GM18858 (cell line): Measurements from ENCODE around the gene RBL1.
"Not testable (repeated sequence)": the region's sequence is repeated elsewhere in the genome, so short reads cannot be mapped to it uniquely, and the experiment has no call there.

Source experiments
- ATAC-seq: cut with Tn5 transposase; IDR thresholded peaks from one replicate; pipeline ENCODE4 v1.9.1; 2021; ENCODE audit not compliant: unreplicated experiment

The RBL1 gene

DNA sequence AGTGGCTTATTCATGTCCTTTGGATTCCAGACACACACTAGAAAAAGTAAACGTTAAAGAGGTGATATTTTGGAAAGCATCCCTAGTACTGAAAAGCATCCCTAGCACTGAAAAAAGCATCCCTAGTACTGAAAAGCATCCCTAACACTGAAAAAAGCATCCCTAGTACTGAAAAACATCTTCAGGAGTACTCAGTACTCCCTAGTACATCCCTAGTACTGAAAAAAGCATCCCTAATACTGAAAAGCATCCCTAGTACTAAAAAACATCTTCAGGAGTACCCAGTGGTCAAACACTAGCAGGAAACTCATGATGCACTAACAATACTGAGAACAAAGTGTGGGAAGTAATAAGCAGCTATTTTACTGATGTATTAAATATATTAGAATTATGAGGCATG lies 98.7 kb downstream of the RBL1 start:
- no peak for ATAC-seq

DNA sequence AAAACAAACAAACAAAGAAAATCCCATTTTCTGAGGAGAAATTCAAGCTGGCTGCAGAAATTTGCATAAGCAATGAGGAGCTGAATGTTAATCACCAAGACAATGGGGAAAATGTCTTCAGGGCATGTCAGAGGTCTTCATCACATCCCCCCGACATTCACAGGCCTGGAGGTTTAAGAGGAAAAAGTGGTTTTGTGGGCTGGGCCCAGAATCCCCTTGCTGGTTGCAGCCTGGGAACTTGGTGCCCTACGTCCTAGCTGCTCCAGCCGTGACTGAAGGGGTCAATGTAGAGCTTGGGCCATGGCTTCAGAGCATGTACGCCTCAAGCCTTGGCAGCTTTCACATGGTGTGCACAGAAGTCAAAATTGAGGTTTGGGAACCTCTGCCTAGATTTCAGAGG lies 101.6 kb downstream of the RBL1 start:
- ATAC-seq, result not testable (repeated sequence)

DNA sequence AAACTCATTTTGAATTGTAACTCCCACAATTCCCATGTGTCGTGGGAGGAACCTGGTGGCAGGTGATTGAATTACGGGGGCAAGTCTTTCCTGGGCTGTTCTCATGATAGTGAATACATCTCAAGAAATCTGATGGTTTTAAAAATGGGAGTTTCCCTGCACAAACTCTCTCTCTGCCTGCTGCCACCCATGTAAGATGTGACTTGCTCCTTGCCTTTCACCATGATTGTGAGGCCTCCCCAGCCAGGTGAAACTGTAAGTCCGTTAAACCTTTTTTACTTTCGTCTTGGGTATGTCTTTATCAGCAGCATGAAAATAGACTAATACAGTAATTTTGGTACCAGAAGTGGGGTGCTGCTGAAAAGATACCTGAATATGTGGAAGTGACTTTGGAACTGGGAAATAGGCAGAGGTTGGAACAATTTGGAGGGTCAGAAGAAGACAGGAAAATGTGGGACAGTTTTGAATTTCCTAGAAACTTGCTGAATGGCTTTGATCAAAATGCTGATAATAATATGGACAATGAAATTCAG lies 102.9 kb downstream of the RBL1 start:
- ATAC-seq, result no peak

DNA sequence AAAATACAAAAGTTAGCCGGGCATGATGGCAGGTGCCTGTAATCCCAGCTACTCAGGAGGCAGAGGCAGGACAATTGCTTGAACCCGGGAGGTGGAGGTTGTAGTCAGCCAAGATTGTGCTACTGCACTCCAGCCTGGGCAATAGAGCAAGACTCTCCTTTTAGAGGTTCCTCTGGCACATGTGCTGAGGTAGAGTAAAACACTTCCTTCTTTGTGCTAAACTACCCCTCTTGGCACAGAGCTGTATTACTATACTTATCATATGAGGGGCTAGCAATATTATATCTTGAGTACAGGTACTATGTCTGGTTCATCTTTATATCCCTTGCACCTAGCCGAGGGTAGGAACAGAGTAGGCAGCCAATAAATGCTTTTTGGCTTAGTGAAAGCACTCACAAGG lies 104.1 kb downstream of the RBL1 start:
- ATAC-seq, result no peak

DNA sequence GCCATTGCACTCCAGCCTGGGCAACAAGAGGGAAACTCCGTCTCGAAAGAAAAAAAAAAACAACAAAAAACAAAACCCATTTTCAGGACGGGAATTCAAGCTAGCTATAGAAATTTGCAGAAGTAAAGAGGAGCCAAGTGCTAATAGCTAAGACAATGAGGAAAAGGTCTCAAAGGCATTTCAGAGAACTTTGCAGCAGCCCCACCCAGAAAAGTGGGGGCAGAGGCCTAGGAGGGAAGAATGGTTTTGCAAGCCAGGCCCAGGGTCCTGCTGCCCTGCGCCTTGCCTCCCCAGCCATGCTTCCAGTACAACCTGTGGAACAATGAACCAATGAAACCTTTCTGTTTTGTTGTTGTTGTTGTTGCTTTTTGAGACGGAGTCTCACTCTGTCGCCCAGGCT lies 106.0 kb downstream of the RBL1 start:
- ATAC-seq, result no peak

DNA sequence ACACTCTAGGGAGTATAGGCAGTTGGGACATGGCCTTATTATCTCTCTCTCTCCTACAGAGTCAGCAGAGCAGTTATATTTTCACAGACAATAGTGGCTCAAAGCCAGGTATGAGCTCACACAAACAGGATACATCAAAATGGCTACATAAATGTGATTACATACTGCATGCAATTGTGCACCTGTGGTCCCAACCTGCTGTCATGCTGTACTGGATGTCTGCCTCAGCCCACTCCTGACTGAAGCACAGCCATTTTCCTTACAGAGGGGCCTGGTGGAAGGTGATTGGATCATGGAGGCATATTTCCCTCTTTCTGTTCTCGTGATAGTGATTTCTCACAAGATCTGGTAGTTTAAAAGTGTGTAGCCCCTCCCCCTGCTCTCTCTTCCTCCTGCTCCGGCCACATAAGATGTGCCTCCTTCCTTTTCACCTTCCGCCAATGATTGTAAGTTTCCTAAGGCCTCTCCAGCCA lies 107.3 kb downstream of the RBL1 start:
- ATAC-seq, result no peak

DNA sequence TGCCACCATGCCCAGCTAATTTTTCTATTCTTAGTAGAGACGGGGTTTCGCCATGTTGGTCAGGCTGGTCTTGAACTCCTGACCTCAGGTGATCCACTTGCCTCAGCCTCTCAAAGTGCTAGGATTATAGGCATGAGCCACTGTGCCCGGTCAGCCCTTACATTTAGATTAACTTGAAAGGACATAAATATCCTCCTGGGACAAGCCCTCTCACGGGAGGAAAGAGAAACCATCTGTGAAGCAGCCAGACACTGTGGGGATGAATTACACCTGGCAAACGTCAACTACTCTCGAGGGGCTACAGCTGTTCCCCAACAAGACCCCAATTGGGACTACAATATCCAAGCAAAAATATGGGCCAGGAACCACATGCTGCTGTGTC lies 111.5 kb downstream of the RBL1 start:
- no peak for ATAC-seq

DNA sequence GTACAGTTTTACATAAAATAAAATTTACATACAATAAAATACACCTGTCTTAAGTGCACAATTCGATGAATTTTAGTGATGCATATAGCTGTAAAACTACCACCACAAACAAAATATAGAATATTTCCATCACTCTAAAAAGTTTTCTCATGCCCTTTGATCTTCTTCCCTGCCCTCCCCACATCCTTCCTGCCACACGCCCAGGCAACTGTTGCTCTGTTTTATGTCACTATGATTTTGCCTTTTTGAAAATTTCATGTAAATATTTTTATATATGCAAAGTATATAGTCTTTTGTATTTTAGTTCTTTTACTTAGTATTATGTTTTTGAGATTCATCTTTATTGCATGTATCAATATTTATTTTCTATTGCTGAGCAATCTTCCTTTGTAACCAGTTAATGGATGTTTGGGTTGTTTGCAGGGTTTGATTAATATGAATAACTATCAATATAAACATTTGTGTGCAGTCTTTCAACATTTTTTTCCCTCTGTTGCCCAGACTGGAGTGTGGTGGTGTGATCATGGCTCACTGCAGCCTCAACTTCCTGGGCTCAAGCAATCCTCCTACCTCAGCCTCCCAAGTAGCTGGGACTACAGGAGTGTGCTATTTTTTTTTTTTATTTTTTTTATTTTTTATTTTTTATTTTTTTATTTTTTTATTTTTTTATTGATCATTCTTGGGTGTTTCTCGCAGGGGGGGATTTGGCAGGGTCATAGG lies 120.5 kb downstream of the RBL1 start:
- ATAC-seq, result no peak

DNA sequence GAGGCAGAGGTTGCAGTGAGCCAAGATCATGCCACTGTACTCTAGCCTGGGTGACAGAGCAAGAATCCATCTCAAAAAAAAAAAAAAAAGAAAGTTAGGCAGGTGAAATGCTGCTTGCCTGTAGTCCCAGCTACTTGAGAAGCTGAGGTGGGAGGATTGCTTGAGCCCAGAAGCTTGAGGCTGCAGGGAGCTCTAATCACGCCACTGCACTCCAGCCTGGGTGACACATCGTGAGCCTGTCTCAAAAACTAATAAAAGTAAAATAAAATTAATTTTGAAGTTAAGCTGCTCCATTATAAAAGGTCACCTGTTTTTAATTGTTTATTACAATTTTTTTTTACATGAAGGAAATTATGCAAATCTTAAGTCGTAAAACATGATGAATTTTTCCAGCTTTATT lies 121.1 kb downstream of the RBL1 start:
- no peak for ATAC-seq

DNA sequence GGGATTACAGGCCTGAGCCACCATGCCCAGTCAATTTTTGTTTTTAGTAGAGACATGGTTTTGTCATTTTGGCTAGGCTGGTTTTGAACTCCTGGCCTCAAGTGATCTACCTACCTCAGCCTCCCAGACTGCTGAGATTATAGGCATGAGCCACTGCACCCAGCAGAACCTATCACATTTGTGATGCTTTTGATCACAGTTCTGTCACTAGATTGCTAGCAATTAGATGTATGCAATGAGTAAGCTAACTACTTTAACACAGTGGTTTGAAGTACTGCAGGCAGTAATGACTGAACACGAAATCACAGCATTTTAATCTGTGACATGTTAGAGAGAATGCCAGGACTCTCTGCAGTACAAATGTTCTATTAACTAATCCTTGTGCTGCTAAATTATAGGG lies 124.7 kb downstream of the RBL1 start:
- no peak for ATAC-seq

DNA sequence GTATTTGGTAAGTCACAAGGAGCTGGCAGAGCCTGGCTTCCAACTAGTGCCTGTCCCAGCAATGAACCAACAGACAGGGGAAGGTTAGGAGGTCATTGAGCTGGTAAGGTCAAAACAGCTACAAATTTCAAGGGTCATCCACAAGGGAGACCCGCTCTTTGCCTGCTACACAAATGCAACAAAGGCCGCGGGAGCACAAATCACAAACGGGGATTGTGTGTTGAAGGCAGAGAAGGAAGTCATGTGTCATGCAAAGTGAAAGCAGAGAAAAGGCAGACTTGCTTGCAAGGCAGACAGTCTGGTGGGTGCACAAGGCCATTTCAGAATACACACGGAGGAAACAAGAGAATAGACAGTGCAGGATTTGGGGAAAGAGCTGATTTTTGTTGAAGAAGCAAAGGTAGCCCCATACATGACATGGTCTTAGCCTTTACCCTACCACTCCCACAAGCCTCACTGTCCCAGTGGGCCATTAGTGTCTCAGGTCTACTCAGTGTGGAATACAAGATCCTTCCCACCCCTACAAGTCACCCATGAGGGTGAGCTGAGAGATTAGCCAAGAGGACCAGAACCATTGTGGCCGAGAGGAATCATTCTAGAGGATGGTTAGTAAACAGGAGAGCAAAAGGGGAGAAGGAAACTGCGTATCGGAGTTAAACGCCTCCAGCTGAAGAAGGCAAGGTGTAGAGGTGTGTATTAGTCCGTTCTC lies 126.2 kb downstream of the RBL1 start:
- ATAC-seq, result no peak

DNA sequence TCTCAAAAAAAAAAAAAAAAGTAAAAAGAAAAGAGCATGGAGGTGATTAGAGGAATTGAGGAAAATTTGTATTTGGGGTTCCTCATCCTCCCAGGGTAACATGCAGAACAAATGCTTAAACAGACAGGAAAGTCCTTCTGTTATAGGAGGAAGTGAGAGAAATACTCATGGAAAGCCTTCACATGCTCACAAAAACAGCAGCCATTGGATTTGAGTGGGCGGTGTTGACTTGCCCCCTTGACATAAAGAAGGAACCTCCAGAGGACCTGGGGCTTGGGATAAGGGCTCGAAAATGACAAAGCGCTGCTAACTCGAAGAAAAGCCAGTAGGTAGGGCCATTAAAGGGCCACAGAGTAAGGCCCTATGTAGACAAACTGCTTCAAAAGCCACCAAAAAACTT lies 126.7 kb downstream of the RBL1 start:
- no peak for ATAC-seq

DNA sequence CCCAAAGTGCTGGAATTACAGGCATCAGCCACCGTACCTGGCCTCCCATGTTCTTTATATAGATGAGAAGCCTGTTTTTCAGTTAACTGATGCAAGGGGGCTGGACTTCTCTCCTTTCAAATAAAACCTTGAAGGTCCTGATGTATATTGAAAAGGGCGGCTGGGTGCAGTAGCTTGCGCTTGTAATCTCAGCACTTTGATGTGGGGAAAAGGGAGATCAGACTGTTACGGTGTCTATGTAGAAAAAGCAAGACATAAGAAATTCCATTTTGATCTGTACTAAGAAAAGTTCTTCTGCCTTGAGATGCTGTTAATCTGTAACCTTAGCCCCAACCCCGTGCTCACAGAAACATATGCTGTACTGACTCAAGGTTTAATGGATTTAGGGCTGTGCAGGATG lies 128.2 kb downstream of the RBL1 start:
- no peak for ATAC-seq

DNA sequence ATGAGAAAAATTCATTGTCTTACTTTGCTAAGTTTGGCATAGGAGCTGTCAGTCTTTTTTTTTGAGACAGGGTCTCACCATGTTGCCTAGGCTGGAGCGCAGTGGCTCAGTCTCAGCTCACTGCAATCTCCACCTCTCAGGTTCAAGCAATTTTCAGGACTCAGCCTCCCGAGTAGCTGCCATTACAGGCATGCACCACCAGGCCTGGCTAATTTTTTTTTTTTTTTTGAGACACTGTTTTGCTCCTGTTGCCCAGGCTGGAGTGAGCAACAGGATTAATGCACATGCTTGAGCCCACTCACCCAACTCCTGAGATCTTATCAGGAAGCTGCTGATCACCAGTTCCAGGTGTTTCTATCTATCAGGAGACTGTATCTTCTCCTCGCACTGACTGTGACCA lies 128.8 kb downstream of the RBL1 start:
- ATAC-seq, result not testable (repeated sequence)

DNA sequence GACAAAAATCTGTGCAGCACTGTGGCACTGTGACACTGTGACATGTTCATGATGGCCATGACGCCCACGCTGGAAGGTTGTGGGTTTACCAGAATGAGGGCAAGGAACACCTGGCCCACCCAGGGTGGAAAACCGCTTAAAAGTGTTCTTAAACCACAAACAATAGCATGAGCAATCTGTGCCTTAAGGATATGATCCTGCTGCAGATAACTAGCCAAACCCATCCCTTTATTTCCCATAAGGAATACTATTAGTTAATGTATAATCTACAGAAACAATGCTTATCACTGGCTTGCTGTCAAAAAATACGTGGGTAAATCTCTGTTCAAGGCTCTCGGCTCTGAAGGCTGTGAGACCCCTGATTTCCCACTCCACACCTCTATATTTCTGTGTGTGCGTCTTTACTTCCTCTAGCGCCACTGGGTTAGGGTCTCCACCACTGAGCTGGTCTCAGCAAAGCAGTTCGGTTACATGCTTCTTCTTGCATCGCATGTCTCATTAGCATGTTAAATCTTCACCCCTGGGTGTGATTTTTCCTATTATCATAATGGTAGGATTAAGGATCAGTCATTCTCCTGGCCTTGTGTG lies 133.3 kb downstream of the RBL1 start:
- ATAC-seq, result not testable (repeated sequence)

DNA sequence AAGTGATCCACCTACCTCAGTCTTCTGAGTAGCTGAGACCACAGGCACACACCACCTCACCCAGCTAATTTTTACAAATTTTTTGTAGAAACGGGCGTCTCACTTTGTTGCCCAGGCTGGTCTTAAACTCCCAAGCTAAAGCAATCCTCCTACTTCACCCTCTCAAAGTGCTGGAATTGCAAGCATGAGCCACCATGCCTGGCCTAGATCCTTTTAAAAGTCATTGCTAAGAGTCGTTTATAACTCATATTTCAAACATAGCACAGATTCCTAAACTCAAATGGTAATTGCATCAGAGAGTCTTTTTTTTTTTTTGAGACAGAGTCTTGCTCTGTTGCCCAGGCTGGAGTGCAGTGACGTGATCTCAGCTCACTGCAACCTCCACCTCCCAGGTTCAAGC lies 136.6 kb downstream of the RBL1 start:
- no peak for ATAC-seq

DNA sequence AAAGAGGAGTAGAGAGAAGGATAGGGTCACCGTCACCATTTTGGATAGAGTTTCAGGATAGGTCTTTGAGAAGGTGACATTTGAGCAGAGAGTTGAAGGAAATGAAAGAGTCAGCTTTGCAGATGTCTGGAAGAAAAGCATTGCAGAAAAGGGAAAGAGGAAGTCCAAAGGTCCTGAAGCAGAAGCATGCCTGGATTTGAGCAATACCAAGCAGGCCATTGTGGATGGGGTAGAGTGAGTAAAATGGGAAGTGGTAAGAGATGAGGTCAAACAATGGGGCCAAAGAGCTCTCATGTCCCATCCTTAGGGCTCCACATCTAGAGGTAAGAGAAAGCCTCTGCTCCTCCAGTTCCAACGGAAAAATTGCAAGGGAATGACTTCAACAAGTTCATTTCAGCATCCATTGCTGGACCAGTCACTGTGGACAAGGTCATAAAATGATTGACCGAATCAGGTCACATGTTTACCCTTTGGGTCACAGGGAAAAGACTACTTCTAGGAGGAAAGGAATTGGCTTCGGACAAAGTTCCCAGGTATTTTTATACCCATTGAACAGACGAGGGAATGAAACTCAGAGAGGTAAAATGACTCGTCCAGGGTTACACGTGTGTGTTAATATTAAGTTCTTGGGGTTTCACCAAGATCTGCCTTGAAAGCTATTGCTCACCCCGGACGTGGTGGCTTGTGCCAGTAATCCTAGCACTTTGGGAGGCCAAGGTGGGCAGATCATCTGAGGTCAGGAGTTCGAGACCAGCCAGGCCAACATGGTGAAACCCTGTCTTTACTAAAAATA lies 137.7 kb downstream of the RBL1 start:
- no peak for ATAC-seq

DNA sequence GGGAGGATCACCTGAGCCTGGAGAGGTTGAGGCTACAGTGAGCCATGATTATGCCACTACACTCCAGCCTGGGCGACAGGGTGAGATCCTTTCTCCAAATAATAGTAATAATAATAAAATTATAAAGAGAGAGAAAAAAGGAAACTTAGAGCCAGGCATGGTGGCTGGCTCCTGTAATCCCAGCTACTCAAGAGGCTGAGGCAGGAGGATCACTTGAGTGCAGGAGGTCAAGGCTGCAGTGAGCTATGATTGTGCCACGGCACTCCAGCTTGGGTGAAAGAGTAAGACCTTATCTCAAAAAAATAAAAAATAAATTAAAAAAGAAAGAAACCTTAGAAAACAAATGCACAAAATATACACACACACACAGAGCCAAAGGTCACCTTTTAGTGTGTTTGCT lies 139.1 kb downstream of the RBL1 start:
- ATAC-seq, result no peak

DNA sequence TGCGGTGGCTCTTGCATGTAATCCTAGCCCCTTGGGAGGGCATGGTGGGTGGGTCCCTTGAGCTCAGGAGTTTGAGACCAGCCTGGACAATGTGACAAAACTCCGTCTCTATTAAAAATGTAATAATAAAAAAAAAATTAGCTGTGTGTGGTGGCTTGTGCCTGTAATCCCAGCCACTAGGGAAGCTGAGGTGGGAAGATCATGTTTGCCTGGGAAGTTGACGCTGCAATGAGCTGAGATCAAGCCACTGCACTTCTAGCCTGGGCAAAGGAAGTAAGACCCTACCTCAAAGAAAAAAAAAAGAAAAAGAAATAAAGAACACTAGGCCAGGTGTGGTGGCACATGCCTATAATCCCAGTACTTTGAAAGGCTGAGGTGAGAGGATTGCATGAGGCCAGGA lies 139.8 kb downstream of the RBL1 start:
- ATAC-seq, result no peak

DNA sequence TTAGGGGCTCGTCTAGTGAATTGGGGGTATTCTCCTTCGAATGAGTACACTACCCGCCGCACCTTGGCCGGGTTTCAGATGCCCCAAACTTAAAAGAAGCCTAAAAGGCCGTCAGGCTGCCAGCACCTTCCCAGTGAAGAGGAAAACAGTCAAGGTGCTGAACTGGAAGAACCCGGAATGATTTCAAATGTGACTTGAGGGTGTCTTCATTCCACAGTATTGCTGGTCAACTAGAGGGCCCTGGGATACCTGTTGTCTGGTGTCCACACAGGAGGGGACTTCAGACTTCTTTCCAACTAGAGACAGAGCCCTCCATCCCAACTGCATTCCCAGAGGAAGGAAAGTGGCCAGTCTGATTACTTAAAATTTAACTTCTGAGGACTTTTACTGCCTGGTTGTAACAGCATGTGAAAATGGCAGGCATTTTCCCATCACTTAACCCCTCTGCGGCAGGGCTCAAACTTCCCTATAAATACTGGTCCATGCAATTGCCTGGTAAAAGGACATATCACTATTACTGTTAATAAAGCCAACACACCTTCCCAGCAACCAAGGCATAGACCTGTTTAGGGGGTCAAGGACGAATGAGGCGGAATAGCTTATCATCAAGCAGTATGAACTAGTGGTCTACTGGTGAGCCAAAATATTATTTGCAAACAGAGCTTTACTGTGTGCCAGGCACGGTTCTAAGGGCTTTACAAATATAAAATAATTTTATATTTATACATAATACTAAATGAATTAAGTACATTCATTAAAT lies 143.6 kb downstream of the RBL1 start:
- ATAC-seq, result no peak
